Measurements from ENCODE around the gene SLC2A11. TPM values are rescaled to one million over a fixed set of nuclear protein-coding genes. Genes with fewer than 3 reads are reported as not detected.

The SLC2A11 gene
- total and polyA plus RNA-seq, 10 of the 15 experiments (the other 5 are each of a cell fraction or from before 2014, with no cell fraction given): 0.98 to 18.3 (median 8.6) TPM

DNA sequence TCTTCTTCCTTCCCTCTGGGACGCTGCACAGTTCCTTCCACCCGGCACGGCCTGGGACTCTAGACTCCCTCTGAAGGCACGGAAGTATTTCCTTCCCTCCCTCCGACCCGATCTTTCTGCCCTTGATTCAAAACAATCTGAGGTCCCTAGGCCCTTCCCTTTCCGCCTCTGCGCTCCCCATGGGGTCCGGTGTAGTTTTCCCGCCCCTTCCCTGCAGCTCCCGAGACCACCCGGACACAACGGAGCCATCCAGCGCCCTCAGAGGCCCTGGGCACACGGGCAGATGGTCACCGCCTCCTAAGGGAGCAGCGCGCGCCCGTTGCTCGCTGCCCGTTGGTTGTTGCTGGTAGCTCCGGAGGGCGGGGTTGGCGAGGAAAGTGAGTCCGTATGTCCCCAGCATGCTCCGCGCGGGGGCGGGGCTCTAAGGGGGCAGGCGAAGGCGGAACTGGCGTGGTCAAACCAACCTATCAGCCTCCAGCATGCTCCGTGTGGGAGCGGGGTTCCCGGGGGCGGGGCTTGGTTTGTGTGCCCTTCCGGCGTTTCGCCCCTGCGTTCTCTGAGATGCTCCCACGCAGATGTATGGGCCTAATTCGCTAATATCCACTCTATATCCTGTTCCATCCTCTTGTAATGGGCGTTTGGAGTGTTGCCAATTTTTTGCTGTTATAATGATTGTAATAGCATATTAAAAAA lies 56.1 kb downstream of the SLC2A11 start (continued):
- TF ChIP-seq, protein P1, sequence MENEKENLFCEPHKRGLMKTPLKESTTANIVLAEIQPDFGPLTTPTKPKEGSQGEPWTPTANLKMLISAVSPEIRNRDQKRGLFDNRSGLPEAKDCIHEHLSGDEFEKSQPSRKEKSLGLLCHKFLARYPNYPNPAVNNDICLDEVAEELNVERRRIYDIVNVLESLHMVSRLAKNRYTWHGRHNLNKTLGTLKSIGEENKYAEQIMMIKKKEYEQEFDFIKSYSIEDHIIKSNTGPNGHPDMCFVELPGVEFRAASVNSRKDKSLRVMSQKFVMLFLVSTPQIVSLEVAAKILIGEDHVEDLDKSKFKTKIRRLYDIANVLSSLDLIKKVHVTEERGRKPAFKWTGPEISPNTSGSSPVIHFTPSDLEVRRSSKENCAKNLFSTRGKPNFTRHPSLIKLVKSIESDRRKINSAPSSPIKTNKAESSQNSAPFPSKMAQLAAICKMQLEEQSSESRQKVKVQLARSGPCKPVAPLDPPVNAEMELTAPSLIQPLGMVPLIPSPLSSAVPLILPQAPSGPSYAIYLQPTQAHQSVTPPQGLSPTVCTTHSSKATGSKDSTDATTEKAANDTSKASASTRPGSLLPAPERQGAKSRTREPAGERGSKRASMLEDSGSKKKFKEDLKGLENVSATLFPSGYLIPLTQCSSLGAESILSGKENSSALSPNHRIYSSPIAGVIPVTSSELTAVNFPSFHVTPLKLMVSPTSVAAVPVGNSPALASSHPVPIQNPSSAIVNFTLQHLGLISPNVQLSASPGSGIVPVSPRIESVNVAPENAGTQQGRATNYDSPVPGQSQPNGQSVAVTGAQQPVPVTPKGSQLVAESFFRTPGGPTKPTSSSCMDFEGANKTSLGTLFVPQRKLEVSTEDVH (IDR thresholded peaks at IDR 0.05; ENCODE audit: low read depth, partially characterized antibody): peak; percentile 82
- TF ChIP-seq PAX5 (IDR thresholded peaks at IDR 0.05; ENCODE audit: borderline replicate concordance, low read depth, low read length): no peak
- TF ChIP-seq SP1 (IDR thresholded peaks at IDR 0.05; ENCODE audit: low read depth, low read length): peak; percentile 72
- peak; percentile 42 for TF ChIP-seq YY1 (IDR thresholded peaks at IDR 0.05; ENCODE audit: low read depth, low read length)
- peak; percentile 99 for TF ChIP-seq HDGF (IDR thresholded peaks at IDR 0.05)
- TF ChIP-seq CHD4 (IDR thresholded peaks at IDR 0.05): no peak
- no peak; the same call in 1 of the 2 replicates for TF ChIP-seq TAF1 (IDR thresholded peaks at IDR 0.05; ENCODE audit: borderline replicate concordance, low read depth, low read length)
- TF ChIP-seq SMC3 (IDR thresholded peaks at IDR 0.05; ENCODE audit: borderline replicate concordance, low read length): no peak
- TF ChIP-seq ZSCAN29 (IDR thresholded peaks at IDR 0.05): no peak
- TF ChIP-seq CBFB (IDR thresholded peaks at IDR 0.05; ENCODE audit: low read depth): peak; percentile 69; the same call in 1 of the 2 replicates
- TF ChIP-seq CBX3 (IDR thresholded peaks at IDR 0.05; ENCODE audit: borderline replicate concordance, low read depth): no peak
- TF ChIP-seq, protein P2, sequence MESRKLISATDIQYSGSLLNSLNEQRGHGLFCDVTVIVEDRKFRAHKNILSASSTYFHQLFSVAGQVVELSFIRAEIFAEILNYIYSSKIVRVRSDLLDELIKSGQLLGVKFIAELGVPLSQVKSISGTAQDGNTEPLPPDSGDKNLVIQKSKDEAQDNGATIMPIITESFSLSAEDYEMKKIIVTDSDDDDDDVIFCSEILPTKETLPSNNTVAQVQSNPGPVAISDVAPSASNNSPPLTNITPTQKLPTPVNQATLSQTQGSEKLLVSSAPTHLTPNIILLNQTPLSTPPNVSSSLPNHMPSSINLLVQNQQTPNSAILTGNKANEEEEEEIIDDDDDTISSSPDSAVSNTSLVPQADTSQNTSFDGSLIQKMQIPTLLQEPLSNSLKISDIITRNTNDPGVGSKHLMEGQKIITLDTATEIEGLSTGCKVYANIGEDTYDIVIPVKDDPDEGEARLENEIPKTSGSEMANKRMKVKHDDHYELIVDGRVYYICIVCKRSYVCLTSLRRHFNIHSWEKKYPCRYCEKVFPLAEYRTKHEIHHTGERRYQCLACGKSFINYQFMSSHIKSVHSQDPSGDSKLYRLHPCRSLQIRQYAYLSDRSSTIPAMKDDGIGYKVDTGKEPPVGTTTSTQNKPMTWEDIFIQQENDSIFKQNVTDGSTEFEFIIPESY (IDR thresholded peaks at IDR 0.05): peak; percentile 39; the same call in 1 of the 2 replicates
- no peak; the same call in 1 of the 2 replicates for TF ChIP-seq SREBF2 (IDR thresholded peaks at IDR 0.05; ENCODE audit: low read length)
- peak; percentile 55; the same call in 1 of the 2 replicates for TF ChIP-seq CREM (IDR thresholded peaks at IDR 0.05; ENCODE audit: low read depth)
- TF ChIP-seq BHLHE40 (IDR thresholded peaks at IDR 0.05; ENCODE audit: borderline replicate concordance in 1 of 2, low read depth in 2 of 2, low read length in 1 of 2): peak in 1 of 2 experiments; percentile 43; a peak in 1 of 4 replicates
- TF ChIP-seq POLR2AphosphoS2 (IDR thresholded peaks at IDR 0.05; ENCODE audit: low read depth, low read length): peak; percentile 96
- TF ChIP-seq, protein P3, sequence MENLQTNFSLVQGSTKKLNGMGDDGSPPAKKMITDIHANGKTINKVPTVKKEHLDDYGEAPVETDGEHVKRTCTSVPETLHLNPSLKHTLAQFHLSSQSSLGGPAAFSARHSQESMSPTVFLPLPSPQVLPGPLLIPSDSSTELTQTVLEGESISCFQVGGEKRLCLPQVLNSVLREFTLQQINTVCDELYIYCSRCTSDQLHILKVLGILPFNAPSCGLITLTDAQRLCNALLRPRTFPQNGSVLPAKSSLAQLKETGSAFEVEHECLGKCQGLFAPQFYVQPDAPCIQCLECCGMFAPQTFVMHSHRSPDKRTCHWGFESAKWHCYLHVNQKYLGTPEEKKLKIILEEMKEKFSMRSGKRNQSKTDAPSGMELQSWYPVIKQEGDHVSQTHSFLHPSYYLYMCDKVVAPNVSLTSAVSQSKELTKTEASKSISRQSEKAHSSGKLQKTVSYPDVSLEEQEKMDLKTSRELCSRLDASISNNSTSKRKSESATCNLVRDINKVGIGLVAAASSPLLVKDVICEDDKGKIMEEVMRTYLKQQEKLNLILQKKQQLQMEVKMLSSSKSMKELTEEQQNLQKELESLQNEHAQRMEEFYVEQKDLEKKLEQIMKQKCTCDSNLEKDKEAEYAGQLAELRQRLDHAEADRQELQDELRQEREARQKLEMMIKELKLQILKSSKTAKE (IDR thresholded peaks at IDR 0.05; ENCODE audit: low read depth, poor library complexity, severe bottlenecking): peak; percentile 13
- TF ChIP-seq, protein P4, sequence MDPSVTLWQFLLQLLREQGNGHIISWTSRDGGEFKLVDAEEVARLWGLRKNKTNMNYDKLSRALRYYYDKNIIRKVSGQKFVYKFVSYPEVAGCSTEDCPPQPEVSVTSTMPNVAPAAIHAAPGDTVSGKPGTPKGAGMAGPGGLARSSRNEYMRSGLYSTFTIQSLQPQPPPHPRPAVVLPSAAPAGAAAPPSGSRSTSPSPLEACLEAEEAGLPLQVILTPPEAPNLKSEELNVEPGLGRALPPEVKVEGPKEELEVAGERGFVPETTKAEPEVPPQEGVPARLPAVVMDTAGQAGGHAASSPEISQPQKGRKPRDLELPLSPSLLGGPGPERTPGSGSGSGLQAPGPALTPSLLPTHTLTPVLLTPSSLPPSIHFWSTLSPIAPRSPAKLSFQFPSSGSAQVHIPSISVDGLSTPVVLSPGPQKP (IDR thresholded peaks at IDR 0.05; ENCODE audit: low read depth, low read length): peak; percentile 11; the same call in 1 of the 2 replicates
- TF ChIP-seq HCFC1 (IDR thresholded peaks at IDR 0.05; ENCODE audit: low read length): peak; percentile 14; the same call in 1 of the 2 replicates
- no peak for TF ChIP-seq JUND (IDR thresholded peaks at IDR 0.05; ENCODE audit: low read depth, low read length)
- TF ChIP-seq SREBF1 (IDR thresholded peaks at IDR 0.05; ENCODE audit: low read length): 0 out of 2 replicates have a peak, but pooled peaks have one; percentile 25
- TF ChIP-seq RBBP5 (conservative IDR thresholded peaks at IDR 0.05): no peak
- TF ChIP-seq NFYA (IDR thresholded peaks at IDR 0.05; ENCODE audit: borderline replicate concordance, low read depth, low read length): no peak

Data from GM12878 (cell line).